ENCODE data around the gene CDC34. TPM values are rescaled to one million over a fixed set of nuclear protein-coding genes. Genes with fewer than 3 reads are reported as not detected.

Gene CDC34
- total RNA-seq, 1 donor from 2014 or later: 169 TPM

GRCh38 chr19:485583-486236 lies 45.9 kb upstream of the CDC34 start:
- Histone ChIP-seq H3K27me3 (ENCODE audit: control insufficient read depth, insufficient read depth, low read length) (no peaks in the 10 kb centered on the region), H3K4me3 (ENCODE audit: low read depth, low read length) (no peak overlapping the region), H3K36me3 (ENCODE audit: control insufficient read depth, insufficient read depth, low read length) (no peaks in the 10 kb centered on the region)
- DNase-seq (ENCODE audit: low read depth) (peak; percentile 33), FAIRE-seq (no peak)
- TF ChIP-seq CTCF (IDR thresholded peaks at IDR 0.05; ENCODE audit: insufficient read depth, low read length, severe bottlenecking): no peak

- FAIRE-seq: no peak
- no peak for TF ChIP-seq CTCF (IDR thresholded peaks at IDR 0.05; ENCODE audit: insufficient read depth, low read length, severe bottlenecking)
- Histone ChIP-seq H3K4me3 (ENCODE audit: low read depth, low read length) (peak overlapping the region; percentile 77), H3K27me3 (ENCODE audit: control insufficient read depth, insufficient read depth, low read length) (no peaks in the 10 kb centered on the region), H3K36me3 (ENCODE audit: control insufficient read depth, insufficient read depth, low read length) (no peaks in the 10 kb centered on the region)
- DNase-seq (ENCODE audit: low read depth): peak; percentile 75
These were observed 42.8 kb upstream of the CDC34 start for GRCh38 chr19:488505-489417.

- Histone ChIP-seq H3K36me3 (ENCODE audit: control insufficient read depth, insufficient read depth, low read length) (no peaks in the 10 kb centered on the region), H3K27me3 (ENCODE audit: control insufficient read depth, insufficient read depth, low read length) (no peaks in the 10 kb centered on the region), H3K4me3 (ENCODE audit: low read depth, low read length) (peak overlapping the region; percentile 77)
- DNase-seq (ENCODE audit: low read depth): no peak
- FAIRE-seq: no peak
- TF ChIP-seq CTCF (IDR thresholded peaks at IDR 0.05; ENCODE audit: insufficient read depth, low read length, severe bottlenecking): peak; percentile 26
These were observed 42.0 kb upstream of the CDC34 start for GRCh38 chr19:489418-490196.

- H3K36me3 ChIP-seq (ENCODE audit: control insufficient read depth, insufficient read depth, low read length): no peaks in the 10 kb centered on the region
- DNase-seq (ENCODE audit: low read depth): no peak
- no peak for TF ChIP-seq CTCF (IDR thresholded peaks at IDR 0.05; ENCODE audit: insufficient read depth, low read length, severe bottlenecking)
- FAIRE-seq: no peak
- H3K4me3 ChIP-seq (ENCODE audit: low read depth, low read length): no peak overlapping the region
- H3K27me3 ChIP-seq (ENCODE audit: control insufficient read depth, insufficient read depth, low read length): no peaks in the 10 kb centered on the region
These were observed 40.3 kb upstream of the CDC34 start for GRCh38 chr19:491146-491741.

GRCh38 chr19:492091-492531 lies 39.4 kb upstream of the CDC34 start:
- H3K36me3 ChIP-seq (ENCODE audit: control insufficient read depth, insufficient read depth, low read length): no peaks in the 10 kb centered on the region
- no peak for DNase-seq (ENCODE audit: low read depth)
- H3K27me3 ChIP-seq (ENCODE audit: control insufficient read depth, insufficient read depth, low read length): no peaks in the 10 kb centered on the region
- no peak for TF ChIP-seq CTCF (IDR thresholded peaks at IDR 0.05; ENCODE audit: insufficient read depth, low read length, severe bottlenecking)
- FAIRE-seq: no peak
- no peak overlapping the region for H3K4me3 ChIP-seq (ENCODE audit: low read depth, low read length)

Data from bronchial epithelial cell (primary cell).